ENCODE results near the gene PIK3R1. TPM values are rescaled to one million over a fixed set of nuclear protein-coding genes. Genes with fewer than 3 reads are reported as not detected.

Gene PIK3R1
- total and polyA plus RNA-seq, 2 experiments from 2014 or later: 5.9 to 9.8 TPM

DNA sequence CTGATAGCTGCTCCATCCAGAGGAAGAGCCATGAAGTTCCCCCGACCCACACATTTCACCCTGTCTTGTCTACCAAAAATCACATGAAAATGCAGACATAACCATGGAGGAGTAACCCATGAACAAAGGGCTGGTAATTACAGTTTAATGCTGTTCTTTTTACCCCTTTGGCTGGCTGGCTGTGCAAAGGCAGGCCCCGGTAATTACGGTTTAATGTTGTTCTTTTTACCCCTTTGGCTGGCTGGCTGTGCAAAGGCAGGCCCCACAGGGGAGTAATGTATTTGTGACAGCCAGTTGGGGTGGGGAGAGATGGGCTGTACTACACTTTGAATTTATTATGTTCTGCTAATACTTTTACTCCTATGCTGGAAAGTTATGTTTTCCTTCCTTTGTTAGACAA is 41.7 kb downstream of the PIK3R1 start:
- Histone ChIP-seq H3K79me2 (replicated peaks; ENCODE audit: insufficient read depth) (no peaks in the 10 kb centered on the region), H3K27me3 (ENCODE audit: insufficient read depth) (no peaks in the 10 kb centered on the region), H4K20me1 (replicated peaks; ENCODE audit: insufficient read depth) (no peaks in the 10 kb centered on the region), H3K9me2 (ENCODE audit: insufficient read depth) (no peaks in the 10 kb centered on the region), H3K27ac (ENCODE audit: low read depth) (no peak overlapping the region), H2AFZ (no peak overlapping the region), H3K4me2 (no peak overlapping the region), H3K4me1 (ENCODE audit: insufficient read depth) (peaks cover 2% of the 10 kb centered on the region; the same call in 1 of the 2 replicates), H3K36me3 (ENCODE audit: insufficient read depth) (no peaks in the 10 kb centered on the region), H3K4me3 (no peak overlapping the region), H3F3A (replicated peaks; ENCODE audit: low read depth) (no peaks in the 10 kb centered on the region)
- Mint-ChIP-seq H3K27me3 (ENCODE audit: insufficient read depth, low read depth, poor library complexity) (peaks cover 5% of the 10 kb centered on the region), H3K4me1 (peaks cover 3% of the 10 kb centered on the region), H3K4me3 (no peak overlapping the region), H3K9me3 (peaks cover 6% of the 10 kb centered on the region; the same call in 2 of the 3 replicates), H3K36me3 (ENCODE audit: low read depth) (peaks cover 6% of the 10 kb centered on the region; the same call in 2 of the 3 replicates), H3K27ac (no peak overlapping the region)
- ATAC-seq: no peak
- no peak for TF ChIP-seq ZNF331 (CRISPR knock-in tag; IDR thresholded peaks at IDR 0.05; ENCODE audit: low read depth)
- no peak for TF ChIP-seq CREB1 (CRISPR knock-in tag; IDR thresholded peaks at IDR 0.05; ENCODE audit: low read depth)
- TF ChIP-seq, protein P1, sequence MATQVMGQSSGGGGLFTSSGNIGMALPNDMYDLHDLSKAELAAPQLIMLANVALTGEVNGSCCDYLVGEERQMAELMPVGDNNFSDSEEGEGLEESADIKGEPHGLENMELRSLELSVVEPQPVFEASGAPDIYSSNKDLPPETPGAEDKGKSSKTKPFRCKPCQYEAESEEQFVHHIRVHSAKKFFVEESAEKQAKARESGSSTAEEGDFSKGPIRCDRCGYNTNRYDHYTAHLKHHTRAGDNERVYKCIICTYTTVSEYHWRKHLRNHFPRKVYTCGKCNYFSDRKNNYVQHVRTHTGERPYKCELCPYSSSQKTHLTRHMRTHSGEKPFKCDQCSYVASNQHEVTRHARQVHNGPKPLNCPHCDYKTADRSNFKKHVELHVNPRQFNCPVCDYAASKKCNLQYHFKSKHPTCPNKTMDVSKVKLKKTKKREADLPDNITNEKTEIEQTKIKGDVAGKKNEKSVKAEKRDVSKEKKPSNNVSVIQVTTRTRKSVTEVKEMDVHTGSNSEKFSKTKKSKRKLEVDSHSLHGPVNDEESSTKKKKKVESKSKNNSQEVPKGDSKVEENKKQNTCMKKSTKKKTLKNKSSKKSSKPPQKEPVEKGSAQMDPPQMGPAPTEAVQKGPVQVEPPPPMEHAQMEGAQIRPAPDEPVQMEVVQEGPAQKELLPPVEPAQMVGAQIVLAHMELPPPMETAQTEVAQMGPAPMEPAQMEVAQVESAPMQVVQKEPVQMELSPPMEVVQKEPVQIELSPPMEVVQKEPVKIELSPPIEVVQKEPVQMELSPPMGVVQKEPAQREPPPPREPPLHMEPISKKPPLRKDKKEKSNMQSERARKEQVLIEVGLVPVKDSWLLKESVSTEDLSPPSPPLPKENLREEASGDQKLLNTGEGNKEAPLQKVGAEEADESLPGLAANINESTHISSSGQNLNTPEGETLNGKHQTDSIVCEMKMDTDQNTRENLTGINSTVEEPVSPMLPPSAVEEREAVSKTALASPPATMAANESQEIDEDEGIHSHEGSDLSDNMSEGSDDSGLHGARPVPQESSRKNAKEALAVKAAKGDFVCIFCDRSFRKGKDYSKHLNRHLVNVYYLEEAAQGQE (IDR thresholded peaks at IDR 0.05; ENCODE audit: unreplicated experiment): no peak
- TF ChIP-seq POLR2AphosphoS5 (IDR thresholded peaks at IDR 0.05; ENCODE audit: low read depth): no peak
- TF ChIP-seq EZH2phosphoT487 (IDR thresholded peaks at IDR 0.05; ENCODE audit: unreplicated experiment): no peak
- no peak for TF ChIP-seq NANOG (IDR thresholded peaks at IDR 0.05; ENCODE audit: borderline replicate concordance)
- TF ChIP-seq, protein P2, sequence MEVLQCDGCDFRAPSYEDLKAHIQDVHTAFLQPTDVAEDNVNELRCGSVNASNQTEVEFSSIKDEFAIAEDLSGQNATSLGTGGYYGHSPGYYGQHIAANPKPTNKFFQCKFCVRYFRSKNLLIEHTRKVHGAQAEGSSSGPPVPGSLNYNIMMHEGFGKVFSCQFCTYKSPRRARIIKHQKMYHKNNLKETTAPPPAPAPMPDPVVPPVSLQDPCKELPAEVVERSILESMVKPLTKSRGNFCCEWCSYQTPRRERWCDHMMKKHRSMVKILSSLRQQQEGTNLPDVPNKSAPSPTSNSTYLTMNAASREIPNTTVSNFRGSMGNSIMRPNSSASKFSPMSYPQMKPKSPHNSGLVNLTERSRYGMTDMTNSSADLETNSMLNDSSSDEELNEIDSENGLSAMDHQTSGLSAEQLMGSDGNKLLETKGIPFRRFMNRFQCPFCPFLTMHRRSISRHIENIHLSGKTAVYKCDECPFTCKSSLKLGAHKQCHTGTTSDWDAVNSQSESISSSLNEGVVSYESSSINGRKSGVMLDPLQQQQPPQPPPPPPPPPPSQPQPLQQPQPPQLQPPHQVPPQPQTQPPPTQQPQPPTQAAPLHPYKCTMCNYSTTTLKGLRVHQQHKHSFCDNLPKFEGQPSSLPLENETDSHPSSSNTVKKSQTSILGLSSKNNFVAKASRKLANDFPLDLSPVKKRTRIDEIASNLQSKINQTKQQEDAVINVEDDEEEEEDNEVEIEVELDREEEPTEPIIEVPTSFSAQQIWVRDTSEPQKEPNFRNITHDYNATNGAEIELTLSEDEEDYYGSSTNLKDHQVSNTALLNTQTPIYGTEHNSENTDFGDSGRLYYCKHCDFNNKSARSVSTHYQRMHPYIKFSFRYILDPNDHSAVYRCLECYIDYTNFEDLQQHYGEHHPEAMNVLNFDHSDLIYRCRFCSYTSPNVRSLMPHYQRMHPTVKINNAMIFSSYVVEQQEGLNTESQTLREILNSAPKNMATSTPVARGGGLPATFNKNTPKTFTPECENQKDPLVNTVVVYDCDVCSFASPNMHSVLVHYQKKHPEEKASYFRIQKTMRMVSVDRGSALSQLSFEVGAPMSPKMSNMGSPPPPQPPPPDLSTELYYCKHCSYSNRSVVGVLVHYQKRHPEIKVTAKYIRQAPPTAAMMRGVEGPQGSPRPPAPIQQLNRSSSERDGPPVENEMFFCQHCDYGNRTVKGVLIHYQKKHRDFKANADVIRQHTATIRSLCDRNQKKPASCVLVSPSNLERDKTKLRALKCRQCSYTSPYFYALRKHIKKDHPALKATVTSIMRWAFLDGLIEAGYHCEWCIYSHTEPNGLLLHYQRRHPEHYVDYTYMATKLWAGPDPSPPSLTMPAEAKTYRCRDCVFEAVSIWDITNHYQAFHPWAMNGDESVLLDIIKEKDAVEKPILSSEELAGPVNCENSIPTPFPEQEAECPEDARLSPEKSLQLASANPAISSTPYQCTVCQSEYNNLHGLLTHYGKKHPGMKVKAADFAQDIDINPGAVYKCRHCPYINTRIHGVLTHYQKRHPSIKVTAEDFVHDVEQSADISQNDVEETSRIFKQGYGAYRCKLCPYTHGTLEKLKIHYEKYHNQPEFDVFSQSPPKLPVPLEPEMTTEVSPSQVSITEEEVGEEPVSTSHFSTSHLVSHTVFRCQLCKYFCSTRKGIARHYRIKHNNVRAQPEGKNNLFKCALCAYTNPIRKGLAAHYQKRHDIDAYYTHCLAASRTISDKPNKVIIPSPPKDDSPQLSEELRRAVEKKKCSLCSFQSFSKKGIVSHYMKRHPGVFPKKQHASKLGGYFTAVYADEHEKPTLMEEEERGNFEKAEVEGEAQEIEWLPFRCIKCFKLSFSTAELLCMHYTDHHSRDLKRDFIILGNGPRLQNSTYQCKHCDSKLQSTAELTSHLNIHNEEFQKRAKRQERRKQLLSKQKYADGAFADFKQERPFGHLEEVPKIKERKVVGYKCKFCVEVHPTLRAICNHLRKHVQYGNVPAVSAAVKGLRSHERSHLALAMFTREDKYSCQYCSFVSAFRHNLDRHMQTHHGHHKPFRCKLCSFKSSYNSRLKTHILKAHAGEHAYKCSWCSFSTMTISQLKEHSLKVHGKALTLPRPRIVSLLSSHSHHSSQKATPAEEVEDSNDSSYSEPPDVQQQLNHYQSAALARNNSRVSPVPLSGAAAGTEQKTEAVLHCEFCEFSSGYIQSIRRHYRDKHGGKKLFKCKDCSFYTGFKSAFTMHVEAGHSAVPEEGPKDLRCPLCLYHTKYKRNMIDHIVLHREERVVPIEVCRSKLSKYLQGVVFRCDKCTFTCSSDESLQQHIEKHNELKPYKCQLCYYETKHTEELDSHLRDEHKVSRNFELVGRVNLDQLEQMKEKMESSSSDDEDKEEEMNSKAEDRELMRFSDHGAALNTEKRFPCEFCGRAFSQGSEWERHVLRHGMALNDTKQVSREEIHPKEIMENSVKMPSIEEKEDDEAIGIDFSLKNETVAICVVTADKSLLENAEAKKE (CRISPR knock-in tag; IDR thresholded peaks at IDR 0.05): no peak
- TF ChIP-seq, protein P3, sequence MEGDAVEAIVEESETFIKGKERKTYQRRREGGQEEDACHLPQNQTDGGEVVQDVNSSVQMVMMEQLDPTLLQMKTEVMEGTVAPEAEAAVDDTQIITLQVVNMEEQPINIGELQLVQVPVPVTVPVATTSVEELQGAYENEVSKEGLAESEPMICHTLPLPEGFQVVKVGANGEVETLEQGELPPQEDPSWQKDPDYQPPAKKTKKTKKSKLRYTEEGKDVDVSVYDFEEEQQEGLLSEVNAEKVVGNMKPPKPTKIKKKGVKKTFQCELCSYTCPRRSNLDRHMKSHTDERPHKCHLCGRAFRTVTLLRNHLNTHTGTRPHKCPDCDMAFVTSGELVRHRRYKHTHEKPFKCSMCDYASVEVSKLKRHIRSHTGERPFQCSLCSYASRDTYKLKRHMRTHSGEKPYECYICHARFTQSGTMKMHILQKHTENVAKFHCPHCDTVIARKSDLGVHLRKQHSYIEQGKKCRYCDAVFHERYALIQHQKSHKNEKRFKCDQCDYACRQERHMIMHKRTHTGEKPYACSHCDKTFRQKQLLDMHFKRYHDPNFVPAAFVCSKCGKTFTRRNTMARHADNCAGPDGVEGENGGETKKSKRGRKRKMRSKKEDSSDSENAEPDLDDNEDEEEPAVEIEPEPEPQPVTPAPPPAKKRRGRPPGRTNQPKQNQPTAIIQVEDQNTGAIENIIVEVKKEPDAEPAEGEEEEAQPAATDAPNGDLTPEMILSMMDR (conservative IDR thresholded peaks at IDR 0.05; ENCODE audit: low read depth in 2 of 2): no peak
- no peak for TF ChIP-seq JUNB (IDR thresholded peaks at IDR 0.05; ENCODE audit: unreplicated experiment)
- no peak for TF ChIP-seq EZH2 (IDR thresholded peaks at IDR 0.05; ENCODE audit: low read depth, unreplicated experiment)
- TF ChIP-seq STAT1 (IDR thresholded peaks at IDR 0.05; ENCODE audit: unreplicated experiment): no peak
- TF ChIP-seq ZNF114 (CRISPR knock-in tag; IDR thresholded peaks at IDR 0.05): no peak
- TF ChIP-seq, protein P4, sequence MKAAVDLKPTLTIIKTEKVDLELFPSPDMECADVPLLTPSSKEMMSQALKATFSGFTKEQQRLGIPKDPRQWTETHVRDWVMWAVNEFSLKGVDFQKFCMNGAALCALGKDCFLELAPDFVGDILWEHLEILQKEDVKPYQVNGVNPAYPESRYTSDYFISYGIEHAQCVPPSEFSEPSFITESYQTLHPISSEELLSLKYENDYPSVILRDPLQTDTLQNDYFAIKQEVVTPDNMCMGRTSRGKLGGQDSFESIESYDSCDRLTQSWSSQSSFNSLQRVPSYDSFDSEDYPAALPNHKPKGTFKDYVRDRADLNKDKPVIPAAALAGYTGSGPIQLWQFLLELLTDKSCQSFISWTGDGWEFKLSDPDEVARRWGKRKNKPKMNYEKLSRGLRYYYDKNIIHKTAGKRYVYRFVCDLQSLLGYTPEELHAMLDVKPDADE (IDR thresholded peaks at IDR 0.05): no peak
- no peak for DNase-seq (ENCODE audit: low spot score)
